Kidney (tissue), 14 donors: ENCODE results near the gene CD2AP. TPM values are rescaled to one million over a fixed set of nuclear protein-coding genes. Genes with fewer than 3 reads are reported as not detected.

Experiments
- DNase-seq, 5 donors: peaks; one replicate each; pipeline ENCODE4 v3.0.0-alpha.2; 2013 to 2020
- FAIRE-seq: peaks from 2 replicates; lab custom pipeline; 2012; peaks lifted over from hg19 to GRCh38; lab: Jason Lieb, UNC
- H3K27ac ChIP-seq, 2 donors: one replicate each; pipeline ENCODE4 v1.7.0; 2013; ENCODE audit warnings: low read depth in 2 of 2, low read length in 2 of 2, inconsistent platforms in 1 of 2
- H3K27me3 ChIP-seq: one replicate; pipeline ENCODE4 v1.7.1; 2013; ENCODE audit warnings: low read length, inconsistent platforms; ENCODE audit not compliant: control insufficient read depth, insufficient read depth
- H3K36me3 ChIP-seq, 3 donors: one replicate each; pipeline versions ENCODE4 v1.7.0 to v1.7.1; 2013; ENCODE audit warnings: low read length in 3 of 3, control low read depth in 1 of 3, inconsistent platforms in 1 of 3; ENCODE audit not compliant: insufficient read depth in 3 of 3, control insufficient read depth in 2 of 3
- H3K4me1 ChIP-seq, 3 donors: one replicate each; pipeline versions ENCODE4 v1.7.0 to v1.7.1; 2013; ENCODE audit warnings: low read length in 3 of 3, inconsistent platforms in 1 of 3, low read depth in 1 of 3; ENCODE audit not compliant: control insufficient read depth in 2 of 3, insufficient read depth in 2 of 3
- H3K4me3 ChIP-seq, 3 donors: one replicate each; pipeline versions ENCODE4 v1.7.0 to v1.8.1; 2013; ENCODE audit warnings: low read length in 3 of 3, control low read depth in 1 of 3, inconsistent platforms in 1 of 3
- H3K9ac ChIP-seq, 3 donors: one replicate each; pipeline versions ENCODE4 v1.7.0 to v1.7.1; 2013; ENCODE audit warnings: low read length in 3 of 3, control low read depth in 1 of 3, inconsistent platforms in 1 of 3
- H3K9me3 ChIP-seq, 3 donors: one replicate each; pipeline versions ENCODE4 v1.7.0 to v1.7.1; 2013; ENCODE audit warnings: low read length in 3 of 3, control low read depth in 1 of 3, inconsistent platforms in 1 of 3; ENCODE audit not compliant: control insufficient read depth in 2 of 3, insufficient read depth in 1 of 3
- CTCF ChIP-seq: IDR thresholded peaks from 3 replicates; pipeline ENCODE4 v1.5.1; 2012; ENCODE audit warnings: mild to moderate bottlenecking, moderate library complexity, borderline replicate concordance; ENCODE audit not compliant: insufficient read depth; ENCODE audit errors: extremely low read depth
- intact Hi-C: fragments of 100-400 bp; cut with DNase I; formaldehyde crosslinking; loops from one replicate; pipeline ENCODE4 v1.11.1; 2022
- polyA plus RNA-seq: library from polyadenylated mRNA; stranded (reverse); fragments of 350-450 nt; fragmentation: Illumina TruSeq; extraction: RNeasy Lipid Tissue Mini Kit (QIAGEN cat#74804); gene quantifications from one replicate; pipeline ENCODE4 v1.2.3, GENCODE V29; 2014; ENCODE audit warnings: low read depth, low replicate concordance; ENCODE audit not compliant: insufficient read depth
- total RNA-seq: library from RNA; stranded (reverse); fragmentation: NEBNext Ultra II Directional; extraction: Animal tissue kit (Norgen Biotek cat#: 25700); gene quantifications from one replicate; pipeline ENCODE4 v1.2.1, GENCODE V29; 2021
- donor health status: control.
- donor health status: control.
- donor health status: control.
- donor health status: control.
- donor health status: control.
- donor health status: DM: yes; HTN: yes; CAD: no.
- donor health status: Normal renal cell carcinoma (clear cell type).

Gene CD2AP
- total and polyA plus RNA-seq, 2 donors from 2014 or later, result 19.5 to 87.6 TPM

- Histone ChIP-seq H3K4me1 (peaks cover 0 to 4% (median 3%) of the 10 kb centered on the region in 3 donors), H3K36me3 (no peaks in the 10 kb centered on the region), H3K9ac (no peak overlapping the region), H3K9me3 (no peaks in the 10 kb centered on the region), H3K27ac (no peak overlapping the region), H3K27me3 (no peaks in the 10 kb centered on the region), H3K4me3 (no peak overlapping the region)
- TF ChIP-seq CTCF, result no peak
- intact Hi-C loops, result no loop called here
- DNase-seq (no peak), FAIRE-seq (no peak)
Measured at GRCh38 chr6:47455533-47456209, 21.9 kb upstream of the CD2AP start.

GRCh38 chr6:47456536-47456975 is 21.0 kb upstream of the CD2AP start:
- Histone ChIP-seq H3K27me3 (no peaks in the 10 kb centered on the region), H3K4me1 (peaks cover 0 to 5% (median 4%) of the 10 kb centered on the region in 3 donors), H3K9ac (no peak overlapping the region), H3K36me3 (no peaks in the 10 kb centered on the region), H3K4me3 (no peak overlapping the region), H3K27ac (no peak overlapping the region), H3K9me3 (no peaks in the 10 kb centered on the region)
- DNase-seq (no peak), FAIRE-seq (no peak)
- no peak for TF ChIP-seq CTCF
- intact Hi-C loops, result no loop called here

- DNase-seq (no peak), FAIRE-seq (no peak)
- Histone ChIP-seq H3K9me3 (no peaks in the 10 kb centered on the region), H3K4me3 (no peak overlapping the region), H3K9ac (no peak overlapping the region), H3K4me1 (peaks cover 0 to 5% (median 4%) of the 10 kb centered on the region in 3 donors), H3K27me3 (no peaks in the 10 kb centered on the region), H3K36me3 (no peaks in the 10 kb centered on the region), H3K27ac (no peak overlapping the region)
- intact Hi-C loops, result no loop called here
- TF ChIP-seq CTCF, result no peak
Measured at GRCh38 chr6:47457370-47457769, 20.2 kb upstream of the CD2AP start.
